HG03060 (cell line): ENCODE measurements around the gene TOR1B.
A peak's percentile ranks its signal among the peaks of the same experiment; 100 is the strongest.
"Not testable (repeated sequence)": the region's sequence is repeated elsewhere in the genome, so short reads cannot be mapped to it uniquely, and the experiment has no call there.

Source experiments
- ATAC-seq: cut with Tn5 transposase; IDR thresholded peaks from one replicate; pipeline ENCODE4 v1.9.1; 2021; ENCODE audit warnings: low read depth, moderate number of reproducible peaks; ENCODE audit not compliant: unreplicated experiment

The TOR1B gene, protein sequence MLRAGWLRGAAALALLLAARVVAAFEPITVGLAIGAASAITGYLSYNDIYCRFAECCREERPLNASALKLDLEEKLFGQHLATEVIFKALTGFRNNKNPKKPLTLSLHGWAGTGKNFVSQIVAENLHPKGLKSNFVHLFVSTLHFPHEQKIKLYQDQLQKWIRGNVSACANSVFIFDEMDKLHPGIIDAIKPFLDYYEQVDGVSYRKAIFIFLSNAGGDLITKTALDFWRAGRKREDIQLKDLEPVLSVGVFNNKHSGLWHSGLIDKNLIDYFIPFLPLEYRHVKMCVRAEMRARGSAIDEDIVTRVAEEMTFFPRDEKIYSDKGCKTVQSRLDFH

DNA sequence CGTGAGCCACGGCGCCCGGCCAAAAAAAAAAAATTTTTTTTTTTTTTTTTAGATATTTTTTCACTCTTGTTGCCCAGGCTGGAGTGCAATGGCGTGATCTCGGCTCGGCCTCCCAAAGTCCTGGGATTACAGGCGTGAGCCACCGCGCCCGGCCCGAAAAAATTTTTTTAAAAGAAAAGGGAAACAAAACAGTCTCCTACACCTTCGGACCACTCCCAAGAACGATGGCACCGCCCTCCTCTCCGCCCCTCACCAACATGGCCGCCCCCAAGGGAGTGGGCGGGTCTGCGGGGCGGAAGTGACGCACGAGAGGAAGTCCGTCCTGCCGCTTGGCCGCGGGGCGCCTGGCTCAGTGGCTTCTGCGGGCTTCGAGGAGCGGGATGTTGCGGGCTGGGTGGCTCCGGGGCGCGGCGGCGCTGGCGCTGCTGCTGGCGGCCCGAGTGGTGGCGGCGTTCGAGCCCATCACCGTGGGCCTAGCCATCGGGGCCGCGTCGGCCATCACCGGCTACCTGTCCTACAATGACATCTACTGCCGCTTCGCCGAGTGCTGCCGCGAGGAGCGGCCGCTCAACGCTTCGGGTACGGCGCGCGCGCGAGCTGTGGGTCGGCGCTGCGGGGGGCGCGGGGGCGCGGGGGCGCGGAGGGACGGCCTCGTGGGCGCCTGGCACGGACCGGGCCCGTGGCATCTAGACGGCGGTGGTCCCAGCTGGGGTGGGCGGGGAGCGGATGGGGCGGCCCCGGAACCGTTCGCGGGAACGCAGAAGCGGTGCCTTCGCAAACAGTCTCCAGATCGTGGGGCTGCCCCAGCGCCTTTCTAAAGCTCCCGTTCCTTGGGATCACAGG lies at the start of gene TOR1B:
Gene TOR1B (plus strand): TSS at position 352 of the 843 bp plus-strand sequence. CDS start 29 bp downstream, at position 381.
- peak; percentile 78 for ATAC-seq

DNA sequence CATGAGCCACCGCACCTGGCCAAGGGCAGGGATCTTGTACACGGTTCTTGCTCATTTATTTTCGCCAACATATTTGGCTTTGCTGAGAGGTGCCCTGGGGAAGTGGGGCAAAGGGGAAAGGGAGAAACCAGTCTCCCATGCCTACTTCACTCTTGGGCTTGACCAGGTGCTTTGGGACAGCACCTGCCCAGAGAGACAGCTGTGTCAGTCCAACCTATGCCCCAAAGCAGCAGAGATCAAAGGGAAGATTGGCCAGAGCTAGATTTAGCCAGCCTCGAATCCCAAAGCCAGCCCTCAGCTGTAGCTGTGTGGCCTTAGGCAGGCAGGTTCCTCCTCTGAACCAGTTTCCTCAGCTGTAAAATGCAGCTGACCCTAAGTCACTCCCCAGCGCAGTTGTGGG lies 47.8 kb upstream of the TOR1B start:
- ATAC-seq = no peak

DNA sequence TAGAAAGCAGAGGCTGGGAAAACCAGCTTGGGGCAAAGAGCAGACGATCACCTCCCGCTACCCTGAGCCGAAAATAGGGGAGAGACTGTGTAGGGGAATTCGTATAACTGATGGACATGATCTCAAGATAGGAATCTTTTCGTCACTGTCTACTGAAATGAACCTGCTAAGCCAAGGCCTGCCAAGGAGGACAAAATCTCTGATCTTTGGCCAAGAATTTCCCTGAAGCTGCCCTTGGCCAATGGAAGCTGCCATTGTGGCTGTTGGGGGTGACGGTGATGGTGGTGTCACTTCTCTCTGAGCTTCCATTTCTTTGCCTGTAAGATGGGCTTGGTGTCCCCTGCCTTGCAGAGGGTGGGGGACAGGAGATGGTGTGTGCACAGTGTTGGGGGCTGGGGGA lies 46.8 kb upstream of the TOR1B start:
- ATAC-seq = no peak

- no peak for ATAC-seq
These were observed 45.9 kb upstream of the TOR1B start for GRCh38 chr9:129757045-129757444.

DNA sequence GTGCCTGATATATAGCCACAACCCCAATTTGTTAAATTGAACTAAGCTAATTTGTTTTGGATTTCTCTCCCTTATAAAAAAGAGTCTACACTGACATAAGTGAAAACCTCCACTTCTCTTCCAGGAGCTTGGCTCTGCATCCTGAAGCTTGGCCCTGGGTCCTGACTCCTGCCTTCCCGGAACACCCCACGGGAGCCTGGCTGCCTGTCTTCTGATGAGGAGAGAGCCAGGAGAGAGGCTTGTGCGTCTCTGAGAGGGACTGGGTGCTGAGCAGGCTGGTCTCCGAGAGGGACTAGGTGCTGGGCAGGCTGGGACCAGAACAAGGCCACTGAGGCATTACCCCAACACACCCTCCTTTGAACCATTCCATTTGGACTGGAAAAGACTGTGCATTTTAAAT lies 43.7 kb upstream of the TOR1B start:
- no peak for ATAC-seq

DNA sequence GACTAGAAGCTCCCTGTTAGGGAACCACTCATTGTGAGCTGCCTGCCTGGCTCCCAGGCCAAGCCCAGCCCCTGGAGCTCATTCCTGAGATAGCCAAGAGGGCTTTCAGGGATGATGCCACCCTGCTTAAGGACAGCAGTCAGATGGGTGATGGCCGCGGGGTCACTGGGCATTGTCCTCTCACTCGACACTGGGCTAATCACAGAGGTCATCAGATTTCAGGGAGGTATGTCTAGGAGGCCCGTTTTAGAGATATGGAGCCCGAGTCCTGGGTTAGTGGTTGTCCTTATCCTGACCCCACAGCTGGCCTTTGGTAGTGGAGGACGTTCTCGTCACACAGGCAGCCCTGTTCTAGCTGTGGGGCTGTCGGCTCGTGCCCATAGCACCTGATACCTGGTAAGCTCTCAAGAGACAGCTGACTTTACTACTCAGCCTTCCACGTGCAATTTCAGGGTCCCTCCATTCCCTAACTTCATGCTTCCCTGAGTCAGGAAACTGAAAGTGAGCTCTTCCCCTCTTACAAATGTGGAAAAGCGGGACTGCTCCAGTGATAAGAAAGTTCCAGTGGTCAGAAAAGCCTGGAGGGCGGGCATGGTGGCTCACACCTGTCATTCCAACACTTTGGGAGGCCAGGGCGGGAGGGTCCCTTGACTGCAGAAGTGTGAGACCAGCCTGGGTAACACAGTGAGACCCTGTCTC lies 43.0 kb upstream of the TOR1B start:
- ATAC-seq = no peak

GRCh38 chr9:129760784-129761183 lies 42.2 kb upstream of the TOR1B start:
- not testable (repeated sequence) for ATAC-seq

GRCh38 chr9:129761293-129761900 lies 41.6 kb upstream of the TOR1B start:
- no peak for ATAC-seq

DNA sequence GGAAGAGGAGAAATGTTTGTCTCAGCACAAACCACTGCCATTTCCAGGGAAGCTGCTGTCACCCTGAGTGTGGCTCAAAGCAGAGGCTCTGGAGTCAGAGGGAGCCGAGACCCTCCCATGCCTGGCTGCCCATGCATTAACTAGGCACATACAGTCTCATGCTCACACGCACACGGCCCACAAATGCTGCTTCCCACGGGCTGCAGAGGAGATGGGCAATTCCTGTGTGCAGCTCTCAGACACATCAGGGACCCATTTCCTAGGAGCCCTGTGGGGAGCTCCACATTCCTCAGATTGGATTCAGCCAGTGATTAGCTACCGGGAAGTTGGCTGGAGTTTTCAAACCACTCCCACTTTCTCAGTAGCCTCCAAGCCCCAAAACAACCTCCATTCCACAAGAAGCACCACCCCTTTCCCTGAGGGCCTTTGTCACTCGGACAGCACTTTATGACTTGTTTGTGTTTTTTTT lies 41.0 kb upstream of the TOR1B start:
- ATAC-seq = no peak

DNA sequence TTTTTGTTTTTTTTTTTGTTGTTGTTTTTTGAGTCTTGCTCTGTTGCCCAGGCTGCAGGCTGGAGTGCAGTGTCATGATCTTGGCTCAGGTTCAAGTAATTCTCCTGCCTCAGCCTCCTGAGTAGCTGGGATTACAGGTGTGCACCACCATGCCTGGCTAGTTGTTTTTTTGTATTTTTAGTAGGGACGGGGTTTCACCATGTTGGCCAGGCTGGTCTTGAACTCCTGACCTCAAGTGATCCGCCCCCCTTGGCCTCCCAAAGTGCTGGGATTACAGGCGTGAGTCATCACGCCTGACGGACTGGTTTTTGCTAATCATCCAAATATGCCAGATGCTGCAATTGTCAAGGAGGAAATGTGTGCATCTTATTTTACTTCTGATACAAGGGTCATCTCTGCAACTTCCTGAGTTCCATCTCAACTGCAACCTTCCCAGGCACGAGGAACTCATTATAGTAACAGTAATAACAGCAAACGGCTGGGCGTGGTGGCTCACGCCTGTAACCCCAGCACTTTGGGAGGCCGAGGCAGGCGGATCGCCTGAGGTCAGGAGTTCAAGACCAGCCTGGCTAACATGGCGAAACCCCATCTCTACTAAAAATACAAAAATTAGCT lies 40.5 kb upstream of the TOR1B start:
- ATAC-seq = not testable (repeated sequence)

DNA sequence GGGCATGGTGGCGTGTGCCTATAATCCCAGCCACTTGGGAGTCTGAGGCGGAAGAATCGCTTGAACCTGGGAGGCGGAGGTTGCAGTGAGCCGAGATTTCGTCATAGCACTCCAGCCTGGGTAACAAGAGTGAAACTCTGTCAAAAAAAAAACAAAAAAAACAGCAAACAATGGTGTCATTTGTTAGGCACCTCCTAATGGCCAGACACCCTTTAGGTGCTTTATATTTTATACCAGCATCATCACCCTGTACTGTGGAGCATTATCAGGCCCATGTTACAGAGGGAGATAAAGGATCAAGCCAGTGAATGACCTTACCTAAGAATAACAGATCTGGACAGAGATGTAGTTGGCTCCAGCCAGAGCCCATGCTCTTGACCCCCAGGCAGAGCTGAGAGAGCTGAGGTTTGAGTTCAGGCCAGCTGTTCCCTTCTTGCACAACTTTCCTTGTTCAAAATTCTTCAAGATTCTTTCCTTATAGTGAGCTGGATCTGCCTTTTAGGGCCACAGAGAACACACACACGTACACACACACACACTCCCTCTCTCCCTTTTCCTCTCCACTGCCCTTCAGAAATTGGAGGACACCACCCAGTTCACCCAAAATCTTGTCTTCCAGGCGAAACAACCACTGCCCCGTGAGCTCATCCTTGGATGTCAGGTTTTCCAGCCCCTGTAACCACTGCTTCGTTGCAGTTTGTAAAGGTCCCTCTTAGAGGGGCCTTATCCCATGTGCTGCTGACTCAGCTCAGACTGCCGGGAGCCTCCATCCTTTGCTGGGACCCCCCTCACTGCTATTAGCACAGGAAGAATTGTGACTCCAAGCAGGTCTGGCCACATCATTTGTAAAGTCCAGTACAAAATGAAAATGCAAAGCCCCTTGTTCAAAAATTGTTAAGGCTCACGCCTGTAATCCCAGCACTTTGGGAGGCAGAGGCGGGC lies 39.7 kb upstream of the TOR1B start:
- no peak for ATAC-seq

- no peak for ATAC-seq
These were observed 37.1 kb upstream of the TOR1B start for GRCh38 chr9:129765764-129766317.

DNA sequence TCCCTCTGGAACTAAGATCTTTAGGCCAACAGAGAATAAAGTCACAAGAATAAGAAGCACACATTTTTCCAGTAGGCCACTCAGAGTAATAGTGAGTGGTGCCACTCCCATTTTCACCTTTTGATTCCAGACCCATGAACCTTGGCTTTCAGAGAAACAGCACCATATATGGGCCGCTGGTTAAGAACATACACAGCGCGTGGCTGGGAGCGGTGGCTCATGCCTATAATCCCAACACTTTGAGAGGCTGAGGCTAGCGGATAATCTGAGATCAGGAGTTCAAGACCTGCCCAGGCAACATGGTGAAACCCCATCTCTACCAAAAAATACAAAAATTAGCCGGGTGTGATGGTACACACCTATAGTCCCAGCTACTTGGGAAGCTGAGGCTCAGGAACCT lies 34.5 kb upstream of the TOR1B start:
- no peak for ATAC-seq

GRCh38 chr9:129769669-129770068 lies 33.3 kb upstream of the TOR1B start:
- ATAC-seq = no peak

DNA sequence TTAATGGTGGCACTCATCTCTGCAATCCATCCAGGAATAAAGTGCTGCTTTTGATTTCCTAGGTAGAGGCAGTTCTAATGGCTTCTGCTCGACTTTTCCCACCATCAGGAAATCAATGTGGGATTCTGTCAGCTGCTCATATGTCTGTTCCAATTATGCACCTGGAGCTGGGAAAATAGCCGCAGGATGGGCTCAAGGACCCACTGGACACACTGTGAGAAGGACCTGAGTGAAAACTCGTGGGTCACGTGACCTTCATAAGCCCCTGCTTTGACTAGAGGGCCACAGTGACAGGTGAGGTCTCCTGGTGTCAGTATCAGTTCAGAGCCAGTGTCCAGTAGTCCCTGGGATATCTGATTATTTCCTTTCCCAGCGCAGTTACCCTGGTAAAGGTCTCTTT lies 32.2 kb upstream of the TOR1B start:
- no peak for ATAC-seq

GRCh38 chr9:129773262-129774048 lies 29.5 kb upstream of the TOR1B start:
- ATAC-seq = no peak

- ATAC-seq = no peak
These were observed 28.1 kb upstream of the TOR1B start for GRCh38 chr9:129774791-129775447.

- ATAC-seq = no peak
These were observed 27.6 kb upstream of the TOR1B start for GRCh38 chr9:129775448-129775798.
